HepG2 (cell line): ENCODE data around the gene NUP62. TPM values are rescaled to one million over a fixed set of nuclear protein-coding genes. Genes with fewer than 3 reads are reported as not detected.

ENCODE experiments used
- AGO1 ChIP-seq: fragments of 200-400 bp; formaldehyde crosslinking; IDR thresholded peaks from 2 replicates; pipeline ENCODE4 v1.6.1; 2017; ENCODE audit warnings: mild to moderate bottlenecking, low read depth, low read length, moderate library complexity; ENCODE audit not compliant: poor library complexity, severe bottlenecking
- CCAR2 ChIP-seq: fragments of 200-400 bp; formaldehyde crosslinking; optimal IDR thresholded peaks from 2 replicates; pipeline ENCODE3; 2018; ENCODE audit warnings: low read depth, mild to moderate bottlenecking, low read length, moderate library complexity
- DDIT3 ChIP-seq: sonication (generic); formaldehyde crosslinking; IDR thresholded peaks from 2 replicates; pipeline ENCODE4 v1.4.0; 2020; ENCODE audit warnings: mild to moderate bottlenecking, missing genetic modification reagents
- ELF3 ChIP-seq: IDR thresholded peaks from 2 replicates; pipeline ENCODE4 v1.6.1; 2016; ENCODE audit warnings: missing genetic modification reagents, missing compliant biosample characterization
- FOXK1 ChIP-seq: sonication (generic); formaldehyde crosslinking; IDR thresholded peaks from 2 replicates; pipeline ENCODE4 v1.4.0; 2020; ENCODE audit warnings: low read depth, missing genetic modification reagents, borderline replicate concordance
- GATA4 ChIP-seq: sonication (generic); IDR thresholded peaks from 2 replicates; pipeline ENCODE4 v1.6.1; 2016; ENCODE audit warnings: antibody characterized with exemption, low read depth, borderline replicate concordance
- HNRNPL ChIP-seq: fragments of 200-400 bp; formaldehyde crosslinking; IDR thresholded peaks from 2 replicates; pipeline ENCODE4 v1.6.1; 2017; ENCODE audit warnings: mild to moderate bottlenecking, low read depth, low read length
- JDP2 ChIP-seq: sonication (generic); formaldehyde crosslinking; IDR thresholded peaks from 2 replicates; pipeline ENCODE4 v1.8.1; 2022; ENCODE audit warnings: missing genetic modification reagents, borderline replicate concordance
- MEIS1 ChIP-seq: sonication (generic); formaldehyde crosslinking; IDR thresholded peaks from 2 replicates; pipeline ENCODE4 v1.9.0; 2021; ENCODE audit warnings: mild to moderate bottlenecking, missing genetic modification reagents, moderate library complexity, borderline replicate concordance
- MIXL1 ChIP-seq: IDR thresholded peaks from 2 replicates; pipeline ENCODE4 v1.6.1; 2016
- PRMT3 ChIP-seq: sonication (generic); formaldehyde crosslinking; IDR thresholded peaks from 2 replicates; pipeline ENCODE4 v1.8.1; 2022; ENCODE audit warnings: low read depth, mild to moderate bottlenecking, moderate library complexity, missing genetic modification reagents, borderline replicate concordance
- SNAI1 ChIP-seq: sonication (generic); formaldehyde crosslinking; IDR thresholded peaks from 2 replicates; pipeline ENCODE4 v1.5.0; 2020; ENCODE audit warnings: mild to moderate bottlenecking, missing genetic modification reagents, borderline replicate concordance
- SP1 ChIP-seq, 2 experiments: fragments of 450-650 bp in 1 of 2; sonication (generic) in 1 of 2; formaldehyde crosslinking in 1 of 2; IDR thresholded peaks; 2 replicates each; pipeline versions ENCODE4 v1.4.0 to v1.6.1; 2016 to 2020; ENCODE audit warnings: missing genetic modification reagents in 1 of 2
- TP53 ChIP-seq: sonication (generic); formaldehyde crosslinking; conservative IDR thresholded peaks from 2 replicates; pipeline ENCODE4 v1.4.0; 2020; ENCODE audit warnings: missing genetic modification reagents
- ZC3H13 ChIP-seq: sonication (generic); formaldehyde crosslinking; IDR thresholded peaks from 2 replicates; pipeline ENCODE4 v1.8.1; 2023; ENCODE audit warnings: mild to moderate bottlenecking, missing genetic modification reagents, moderate library complexity
- ZFP36L1 ChIP-seq: sonication (generic); formaldehyde crosslinking; IDR thresholded peaks from 2 replicates; pipeline ENCODE4 v1.8.0; 2022; ENCODE audit warnings: mild to moderate bottlenecking, missing genetic modification reagents, moderate library complexity
- ZKSCAN5 ChIP-seq: sonication (generic); formaldehyde crosslinking; IDR thresholded peaks from 2 replicates; pipeline ENCODE4 v1.5.1; 2020; ENCODE audit warnings: mild to moderate bottlenecking, missing genetic modification reagents
- ZNF354B ChIP-seq: sonication (generic); formaldehyde crosslinking; IDR thresholded peaks from 2 replicates; pipeline ENCODE4 v1.8.0; 2022; ENCODE audit warnings: mild to moderate bottlenecking, missing genetic modification reagents
- ZNF367 ChIP-seq: sonication (generic); formaldehyde crosslinking; IDR thresholded peaks from 2 replicates; pipeline ENCODE4 v1.4.0; 2020; ENCODE audit warnings: missing genetic modification reagents, borderline replicate concordance
- ZNF431 ChIP-seq: sonication (generic); formaldehyde crosslinking; IDR thresholded peaks from 2 replicates; pipeline ENCODE4 v1.9.0; 2022; ENCODE audit warnings: missing genetic modification reagents, low read depth, mild to moderate bottlenecking, borderline replicate concordance
- ZNF605 ChIP-seq: sonication (generic); formaldehyde crosslinking; IDR thresholded peaks from 2 replicates; pipeline ENCODE4 v1.8.0; 2022; ENCODE audit warnings: mild to moderate bottlenecking, missing genetic modification reagents
- polyA plus RNA-seq, 8 experiments: library from polyadenylated mRNA; depleted of rRNA in 3 of 8; stranded (reverse) in 7 of 8; unstranded in 1 of 8; fragments of >200 nt; fragmentation: Illumina TruSeq in 4 of 8; extraction: Trizol in 4 of 8; gene quantifications; 2 replicates each; pipeline versions ENCODE4 v1.2.1 to v1.2.3, GENCODE V29; 2011 to 2016; ENCODE audit warnings: low read depth in 4 of 8, missing spikeins in 1 of 8, mixed read lengths in 1 of 8; ENCODE audit not compliant: insufficient read depth in 1 of 8
- total RNA-seq, 5 experiments: library from RNA; depleted of rRNA; stranded (reverse); fragments of >200 nt; fragmentation: Illumina TruSeq; extraction: Trizol; gene quantifications; 2 replicates each; pipeline ENCODE4 v1.2.3, GENCODE V29; 2016; ENCODE audit warnings: low read depth in 1 of 5
- TF ChIP-seq, protein P1 (sequence below): sonication (generic); formaldehyde crosslinking; IDR thresholded peaks from 2 replicates; pipeline ENCODE4 v1.5.0; 2020; ENCODE audit warnings: missing genetic modification reagents
- TF ChIP-seq, protein P2 (sequence below), 2 experiments: fragments of 450-650 bp in 1 of 2; sonication (generic) in 1 of 2; formaldehyde crosslinking; IDR thresholded peaks; 2 replicates each; pipeline versions ENCODE4 v1.5.0 to v1.8.0; 2020 to 2022; ENCODE audit warnings: mild to moderate bottlenecking in 1 of 2, missing genetic modification reagents in 1 of 2
- TF ChIP-seq, protein P3 (sequence below): sonication (generic); formaldehyde crosslinking; conservative IDR thresholded peaks from 2 replicates; pipeline ENCODE4 v1.5.0; 2020; ENCODE audit warnings: missing genetic modification reagents

NUP62 gene
- total and polyA plus RNA-seq, 2 of the 13 experiments (the other 11 are each of a cell fraction or from before 2014, with no cell fraction given) = 16.5 to 41.5 TPM

DNA sequence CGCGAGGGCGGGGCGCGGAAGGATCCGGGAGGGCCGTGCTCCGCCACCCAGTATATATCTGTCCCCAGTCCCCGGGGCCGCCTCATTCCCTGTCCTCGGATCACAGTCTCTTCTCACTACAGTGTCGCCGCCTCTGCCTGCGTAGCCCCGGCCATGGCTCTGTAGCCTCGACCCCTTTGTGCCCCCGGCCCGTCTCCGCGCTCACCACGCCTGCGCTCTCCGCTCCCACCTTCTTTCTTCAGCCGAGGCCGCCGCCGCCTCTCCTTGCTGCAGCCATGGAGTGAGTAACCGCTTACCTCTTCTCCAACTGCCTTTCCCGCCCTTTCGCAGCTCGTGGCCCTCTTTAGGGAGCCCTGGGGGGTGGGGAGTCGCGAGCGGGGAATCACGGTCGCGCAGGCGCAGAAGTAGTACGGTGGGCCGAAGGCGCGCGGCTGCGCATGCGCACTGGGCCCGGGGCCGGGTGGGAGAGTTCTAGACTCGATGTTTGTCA, at the start of gene NUP62, which contains the start of gene ATF5 (continued):
- TF ChIP-seq ZNF605 (CRISPR knock-in tag) (peak; percentile 94; the same call in 1 of the 2 replicates), ELF3 (CRISPR knock-in tag) (0 out of 2 replicates have a peak, but pooled peaks have one; percentile 11), MEIS1 (CRISPR knock-in tag) (peak; percentile 43; the same call in 1 of the 2 replicates), TP53 (CRISPR knock-in tag) (no peak; the same call in 1 of the 2 replicates), SNAI1 (CRISPR knock-in tag) (peak; percentile 79; the same call in 1 of the 2 replicates), HNRNPL (peak; percentile 66; the same call in 1 of the 2 replicates), MIXL1 (CRISPR knock-in tag) (no peak; the same call in 1 of the 2 replicates), SP1 (IDR thresholded peaks at IDR 0.05) (no peak), SP1 (CRISPR knock-in tag; IDR thresholded peaks at IDR 0.05) (peak; percentile 44), ZNF431 (CRISPR knock-in tag) (no peak), ZFP36L1 (CRISPR knock-in tag) (no peak), JDP2 (CRISPR knock-in tag) (no peak), PRMT3 (peak; percentile 98; the same call in 1 of the 2 replicates), FOXK1 (CRISPR knock-in tag) (no peak), CCAR2 (no peak), ZC3H13 (CRISPR knock-in tag) (peak; percentile 84; the same call in 1 of the 2 replicates), GATA4 (no peak), DDIT3 (CRISPR knock-in tag) (no peak), ZKSCAN5 (0 out of 2 replicates have a peak, but pooled peaks have one; percentile 6), ZNF367 (CRISPR knock-in tag) (no peak), AGO1 (peak; percentile 71), ZNF354B (CRISPR knock-in tag) (peak; percentile 69; the same call in 1 of the 2 replicates)
- TF ChIP-seq, protein P1, sequence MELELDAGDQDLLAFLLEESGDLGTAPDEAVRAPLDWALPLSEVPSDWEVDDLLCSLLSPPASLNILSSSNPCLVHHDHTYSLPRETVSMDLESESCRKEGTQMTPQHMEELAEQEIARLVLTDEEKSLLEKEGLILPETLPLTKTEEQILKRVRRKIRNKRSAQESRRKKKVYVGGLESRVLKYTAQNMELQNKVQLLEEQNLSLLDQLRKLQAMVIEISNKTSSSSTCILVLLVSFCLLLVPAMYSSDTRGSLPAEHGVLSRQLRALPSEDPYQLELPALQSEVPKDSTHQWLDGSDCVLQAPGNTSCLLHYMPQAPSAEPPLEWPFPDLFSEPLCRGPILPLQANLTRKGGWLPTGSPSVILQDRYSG (CRISPR knock-in tag) = peak; percentile 92
- TF ChIP-seq, protein P2, sequence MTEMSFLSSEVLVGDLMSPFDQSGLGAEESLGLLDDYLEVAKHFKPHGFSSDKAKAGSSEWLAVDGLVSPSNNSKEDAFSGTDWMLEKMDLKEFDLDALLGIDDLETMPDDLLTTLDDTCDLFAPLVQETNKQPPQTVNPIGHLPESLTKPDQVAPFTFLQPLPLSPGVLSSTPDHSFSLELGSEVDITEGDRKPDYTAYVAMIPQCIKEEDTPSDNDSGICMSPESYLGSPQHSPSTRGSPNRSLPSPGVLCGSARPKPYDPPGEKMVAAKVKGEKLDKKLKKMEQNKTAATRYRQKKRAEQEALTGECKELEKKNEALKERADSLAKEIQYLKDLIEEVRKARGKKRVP (CRISPR knock-in tag; IDR thresholded peaks at IDR 0.05) = peak in 1 of 2 experiments; percentile 33; a peak in 1 of 4 replicates
- TF ChIP-seq, protein P3, sequence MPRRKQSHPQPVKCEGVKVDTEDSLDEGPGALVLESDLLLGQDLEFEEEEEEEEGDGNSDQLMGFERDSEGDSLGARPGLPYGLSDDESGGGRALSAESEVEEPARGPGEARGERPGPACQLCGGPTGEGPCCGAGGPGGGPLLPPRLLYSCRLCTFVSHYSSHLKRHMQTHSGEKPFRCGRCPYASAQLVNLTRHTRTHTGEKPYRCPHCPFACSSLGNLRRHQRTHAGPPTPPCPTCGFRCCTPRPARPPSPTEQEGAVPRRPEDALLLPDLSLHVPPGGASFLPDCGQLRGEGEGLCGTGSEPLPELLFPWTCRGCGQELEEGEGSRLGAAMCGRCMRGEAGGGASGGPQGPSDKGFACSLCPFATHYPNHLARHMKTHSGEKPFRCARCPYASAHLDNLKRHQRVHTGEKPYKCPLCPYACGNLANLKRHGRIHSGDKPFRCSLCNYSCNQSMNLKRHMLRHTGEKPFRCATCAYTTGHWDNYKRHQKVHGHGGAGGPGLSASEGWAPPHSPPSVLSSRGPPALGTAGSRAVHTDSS (CRISPR knock-in tag) = no peak
